ENCODE results near the gene DHRS1.
"Not testable (repeated sequence)": the region's sequence is repeated elsewhere in the genome, so short reads cannot be mapped to it uniquely, and the experiment has no call there.

The DHRS1 gene

DNA sequence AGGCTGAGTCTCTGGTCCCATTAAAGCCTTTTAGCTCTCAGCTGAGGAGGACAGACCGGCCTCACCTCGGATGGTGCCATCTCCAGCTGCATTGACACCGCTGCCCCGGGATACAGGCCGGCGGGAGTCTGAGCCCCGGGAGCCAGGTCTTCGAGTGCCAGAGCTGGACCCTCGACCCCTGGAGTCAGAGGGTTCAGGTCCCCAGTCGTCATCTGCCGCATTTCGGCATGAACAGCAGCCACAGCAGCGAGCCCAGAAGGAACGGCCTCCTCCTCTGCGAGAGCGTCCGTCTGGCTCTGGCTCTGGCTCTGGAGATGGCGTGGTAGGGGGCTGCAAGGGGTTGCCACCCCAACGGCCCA lies 37.6 kb downstream of the DHRS1 start:
- DNase-seq = no peak

DNA sequence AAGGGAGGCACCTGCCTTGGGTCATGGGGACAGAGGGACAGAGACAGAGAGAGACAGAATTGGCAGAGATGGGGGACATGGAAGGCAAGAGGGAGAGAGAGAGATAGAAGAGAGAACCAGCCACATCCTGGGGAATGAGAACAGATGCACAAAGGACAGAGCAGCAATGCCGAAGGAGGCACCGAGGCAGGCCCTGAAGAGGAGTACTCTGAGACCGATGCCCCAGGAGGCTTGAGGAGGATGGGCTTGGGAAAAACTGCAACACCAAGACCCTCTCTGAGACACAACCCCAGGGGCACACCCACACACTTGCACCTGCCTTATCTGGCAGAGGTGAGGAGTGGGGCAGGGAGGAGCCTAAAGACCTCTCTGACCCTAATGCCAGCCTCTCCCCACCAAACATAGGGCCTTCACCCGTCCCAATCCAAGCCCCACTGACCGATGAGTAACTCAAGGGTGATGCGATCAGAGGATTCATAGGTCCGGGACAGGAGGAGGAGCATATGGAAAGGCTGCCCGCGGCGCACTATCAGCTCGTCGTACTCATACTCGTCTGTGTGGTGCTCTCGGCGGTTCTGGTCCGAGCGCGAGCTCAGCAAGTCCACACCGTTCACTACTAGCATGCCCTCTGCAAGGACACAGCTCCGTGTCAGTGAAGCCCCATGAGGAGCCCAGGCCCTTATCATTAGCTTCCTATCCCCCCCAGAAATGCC lies 38.2 kb downstream of the DHRS1 start:
- no peak for DNase-seq

DNA sequence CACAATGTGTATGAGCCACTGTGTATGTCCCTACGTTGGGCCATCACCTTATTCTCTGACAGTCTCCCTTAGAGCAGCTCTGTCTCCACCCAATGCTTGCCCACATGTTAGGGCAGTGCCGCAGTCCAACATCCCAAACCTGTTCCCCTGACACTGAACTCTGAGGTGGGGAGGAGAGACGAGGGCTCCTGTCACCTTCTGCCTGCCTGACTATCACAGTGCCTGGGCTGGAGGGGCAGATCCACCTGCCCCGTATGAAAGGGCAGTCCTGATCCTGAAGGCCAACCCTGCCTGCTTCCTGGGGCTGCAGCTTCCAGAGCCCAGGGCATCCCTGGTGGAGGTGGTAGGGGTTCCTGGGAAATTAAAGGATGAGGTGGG lies 38.8 kb downstream of the DHRS1 start:
- no peak for DNase-seq

DNA sequence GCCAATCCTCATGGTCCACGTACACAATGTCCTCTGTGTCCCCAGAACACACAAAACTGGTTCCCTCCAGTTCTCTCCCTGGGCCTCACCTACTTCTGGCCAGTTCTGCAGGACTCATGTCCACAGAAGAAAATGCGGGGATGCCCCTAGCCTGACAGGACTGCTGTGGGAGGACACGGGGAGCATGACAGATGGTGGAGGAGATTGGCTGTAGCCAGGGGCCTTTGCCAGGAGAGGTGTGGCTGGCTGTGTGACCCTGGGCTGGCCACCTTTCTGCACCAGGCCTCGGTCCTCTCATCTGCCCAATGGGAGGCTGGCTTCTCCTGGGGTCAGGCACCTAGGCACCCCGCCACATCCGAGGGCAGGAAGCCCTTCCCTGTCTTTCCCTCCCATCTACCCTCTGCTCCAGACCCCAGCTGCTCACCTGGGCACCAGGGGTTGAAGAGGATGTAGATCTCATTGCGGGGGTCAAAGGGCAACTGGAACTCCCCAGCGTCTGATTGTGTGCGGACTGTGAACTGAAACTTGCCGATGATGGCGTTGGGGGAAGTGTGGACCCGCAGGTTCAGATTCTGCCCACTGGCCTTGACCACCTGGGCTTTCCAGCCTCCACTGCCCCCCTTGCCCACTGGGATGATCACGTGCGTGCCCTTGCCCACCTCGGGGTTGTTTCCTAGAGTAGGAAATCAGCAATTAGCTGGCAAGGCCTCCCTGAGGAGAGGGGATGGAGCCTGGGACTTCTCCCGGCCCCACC lies 39.4 kb downstream of the DHRS1 start:
- DNase-seq = no peak

DNA sequence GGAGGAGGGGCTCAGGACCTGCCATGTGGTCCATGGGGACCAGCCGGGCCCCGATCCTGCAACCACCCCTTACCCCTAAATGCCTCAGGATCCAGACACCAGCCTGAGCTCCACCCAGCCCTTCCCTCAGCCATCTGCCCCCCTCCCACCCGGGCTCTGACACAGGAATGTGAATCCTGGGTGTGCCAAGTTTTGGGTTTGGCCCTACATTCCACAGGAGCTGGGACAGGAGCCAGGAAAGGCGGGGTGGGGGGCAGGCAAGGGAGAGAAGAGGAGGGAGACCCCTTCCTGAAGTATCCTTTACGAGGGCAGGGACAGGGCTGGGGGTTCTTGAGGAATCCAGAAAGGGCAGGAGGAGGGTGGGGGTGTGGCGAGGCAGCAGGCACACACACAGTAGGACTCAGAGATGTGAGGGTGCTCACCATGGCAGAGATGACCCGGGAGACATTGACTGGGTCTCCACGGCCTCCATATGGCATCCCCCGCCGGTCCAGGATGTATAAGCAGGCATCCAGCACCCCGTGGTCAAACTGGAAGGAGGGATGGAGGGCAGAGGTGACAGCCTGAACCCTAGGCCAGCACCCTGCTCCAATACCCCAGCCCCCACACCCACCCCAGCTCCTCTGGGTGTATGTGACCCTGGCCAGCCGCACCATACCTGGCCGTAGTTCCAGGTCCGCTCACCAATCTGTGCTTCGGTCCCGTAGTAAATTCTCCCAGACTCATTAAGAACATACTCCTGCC lies 40.1 kb downstream of the DHRS1 start:
- DNase-seq = no peak

DNA sequence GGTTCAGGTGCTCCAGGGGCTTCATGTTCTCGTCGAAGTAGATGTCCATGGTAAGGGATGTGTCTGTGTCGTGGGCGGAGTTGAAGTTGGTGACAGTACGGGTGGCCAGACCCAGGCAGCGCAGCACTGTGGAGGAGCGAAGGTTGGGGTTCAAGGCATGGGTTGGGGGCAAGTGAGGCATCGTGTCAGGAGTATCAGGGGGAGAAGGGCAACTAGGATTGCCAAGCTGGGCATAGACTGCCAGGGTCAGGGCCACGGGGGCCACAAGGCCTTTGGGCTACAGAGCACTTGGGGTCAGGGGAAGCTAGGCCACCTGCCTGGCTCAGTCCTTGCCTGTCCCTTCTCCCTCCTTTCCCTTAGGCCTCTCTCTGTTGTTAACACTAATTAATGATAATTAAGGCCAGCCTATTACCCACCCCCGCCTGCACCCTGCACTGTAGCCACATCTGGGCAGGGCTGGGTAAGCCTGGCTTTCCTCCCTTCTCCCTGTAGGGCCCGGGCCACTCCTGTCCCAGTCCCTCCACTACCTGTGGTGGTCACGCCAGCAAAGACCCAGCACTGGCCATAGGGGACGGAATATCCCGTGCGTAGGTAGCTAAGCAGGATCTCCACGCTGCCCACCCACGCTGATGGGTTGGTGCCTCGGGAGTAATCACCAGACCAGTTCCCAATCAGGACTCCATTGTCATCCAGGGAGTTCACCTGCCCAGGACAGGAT lies 40.9 kb downstream of the DHRS1 start:
- no peak for DNase-seq

DNA sequence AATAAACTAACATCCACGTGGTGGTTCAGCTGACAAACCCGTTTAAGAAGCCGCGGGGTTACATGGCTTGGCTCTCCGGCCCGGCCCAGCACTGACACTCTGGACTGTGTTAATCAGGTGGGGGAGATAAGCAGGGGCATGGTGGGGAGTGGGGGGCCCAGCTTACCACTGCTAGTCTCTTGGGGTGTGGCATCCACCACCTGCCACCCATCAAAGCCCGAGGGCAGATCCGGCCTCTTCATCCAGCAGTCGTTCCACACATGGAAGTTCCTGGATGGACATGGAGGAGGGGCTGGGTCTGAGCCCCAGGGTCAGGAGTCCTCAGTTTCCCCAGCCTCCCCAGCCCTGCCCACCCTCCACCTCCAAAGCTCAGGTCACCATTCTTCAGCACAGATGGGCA lies 41.5 kb downstream of the DHRS1 start:
- DNase-seq = no peak

DNA sequence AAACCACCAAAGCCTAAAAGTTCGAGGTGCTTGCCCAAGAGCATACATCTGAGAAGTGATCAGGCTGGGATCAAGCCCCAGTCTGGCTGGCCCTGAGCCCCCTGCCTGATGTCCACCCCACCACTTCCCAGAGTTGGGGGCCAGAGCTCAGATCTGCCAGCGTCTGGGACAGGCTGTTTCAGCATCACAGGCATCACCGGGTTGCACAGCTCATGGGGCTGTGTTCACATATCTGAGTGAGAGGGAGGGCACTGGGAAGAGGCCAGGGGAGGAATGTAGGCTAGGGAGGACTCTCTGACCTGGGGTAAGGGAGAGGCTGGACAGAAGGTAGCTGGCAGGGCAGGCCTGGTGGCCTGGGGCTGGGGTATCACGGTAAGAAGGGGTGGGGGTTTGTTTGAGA lies 42.6 kb downstream of the DHRS1 start:
- DNase-seq = no peak

DNA sequence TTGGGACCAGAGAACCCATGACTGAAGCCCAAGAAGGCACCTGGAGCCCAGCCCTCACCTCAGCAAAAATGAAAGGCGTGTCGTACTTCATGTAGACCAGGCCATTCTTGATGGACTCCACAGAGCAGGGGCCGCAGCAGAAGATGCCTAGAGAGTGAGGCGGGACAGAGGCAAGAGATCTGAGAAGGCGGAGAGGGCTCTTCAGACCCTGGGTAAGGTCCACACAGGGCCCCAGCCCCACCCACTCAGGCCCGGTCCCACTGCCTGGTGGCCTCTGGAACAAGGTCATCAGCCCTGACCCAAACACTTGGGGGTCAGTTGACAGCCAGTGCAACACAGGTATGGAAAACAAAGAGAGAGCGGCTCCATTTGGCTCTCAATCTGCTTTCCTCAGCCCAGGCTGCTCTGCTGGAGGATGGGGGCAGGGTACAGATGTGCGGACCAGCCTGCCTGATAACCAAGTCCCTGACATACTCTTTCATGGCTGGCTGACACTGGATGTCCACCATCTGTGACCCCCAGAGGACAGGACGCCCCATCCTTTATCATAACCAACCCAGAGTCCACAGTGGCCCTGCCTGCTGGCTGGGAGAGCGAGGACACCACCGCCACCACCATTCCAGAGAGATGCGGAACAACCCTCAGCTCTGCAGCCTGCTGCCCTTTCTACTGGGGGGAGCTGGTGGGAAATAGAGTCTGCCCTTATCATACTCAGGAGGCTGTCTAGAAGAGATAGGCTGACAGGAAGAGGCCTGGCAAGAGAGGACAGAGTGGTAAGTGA lies 43.5 kb downstream of the DHRS1 start:
- DNase-seq = no peak

DNA sequence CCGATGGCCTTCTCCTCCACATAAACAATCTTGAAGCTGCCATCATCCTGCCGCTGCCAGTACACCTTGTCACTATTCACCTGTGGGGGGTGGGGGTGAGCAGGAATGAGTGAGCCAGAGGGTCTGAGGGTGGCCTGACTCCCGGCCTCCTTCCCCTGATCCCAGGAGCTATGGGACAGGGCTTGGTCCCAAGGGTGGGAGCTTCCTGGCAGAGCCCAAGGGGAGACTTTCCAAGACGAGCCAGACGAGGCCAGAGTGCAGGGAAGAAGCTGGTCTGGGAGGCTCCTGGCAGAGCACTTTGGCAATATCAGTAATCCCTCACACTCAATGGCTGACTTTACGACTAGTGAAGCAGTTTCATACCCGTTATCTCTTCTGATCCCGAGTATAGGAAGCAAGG lies 44.1 kb downstream of the DHRS1 start:
- no peak for DNase-seq

DNA sequence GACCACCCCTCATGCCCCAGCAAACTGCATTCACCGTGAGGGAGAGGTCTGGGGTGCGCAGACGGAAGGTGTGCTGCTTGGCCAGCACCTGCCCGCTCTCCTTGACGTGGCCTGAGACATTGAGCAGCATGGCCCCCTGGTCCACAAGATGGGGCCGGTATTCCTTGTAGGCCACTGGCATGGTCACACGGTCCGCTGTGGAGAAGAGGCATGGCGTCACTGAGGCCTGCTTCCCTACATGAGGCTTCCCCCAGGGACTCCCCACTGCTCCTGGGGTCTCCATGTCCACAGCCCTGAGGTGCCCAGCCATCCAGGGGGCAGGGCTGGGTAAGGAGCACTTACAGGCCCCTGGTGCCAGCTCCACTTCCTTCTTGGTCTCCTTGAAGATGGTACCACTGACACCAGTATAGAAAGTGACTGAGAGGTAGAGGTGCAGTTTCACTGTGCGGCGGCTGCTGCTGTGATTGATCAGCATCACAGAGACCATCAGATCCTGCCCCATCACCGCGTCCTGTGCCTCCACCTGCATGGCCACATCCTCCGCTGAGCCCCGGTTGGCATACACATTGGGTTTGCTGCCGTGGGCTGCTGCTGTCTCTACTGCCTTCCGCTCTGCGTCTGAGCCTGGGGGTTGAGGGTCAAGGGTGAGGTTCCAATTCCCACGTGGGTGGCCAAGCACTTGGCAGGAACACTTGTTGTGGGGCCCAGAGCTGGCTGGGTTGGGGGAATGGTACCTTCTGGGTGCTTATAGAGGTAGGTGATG lies 44.8 kb downstream of the DHRS1 start:
- no peak for DNase-seq

DNA sequence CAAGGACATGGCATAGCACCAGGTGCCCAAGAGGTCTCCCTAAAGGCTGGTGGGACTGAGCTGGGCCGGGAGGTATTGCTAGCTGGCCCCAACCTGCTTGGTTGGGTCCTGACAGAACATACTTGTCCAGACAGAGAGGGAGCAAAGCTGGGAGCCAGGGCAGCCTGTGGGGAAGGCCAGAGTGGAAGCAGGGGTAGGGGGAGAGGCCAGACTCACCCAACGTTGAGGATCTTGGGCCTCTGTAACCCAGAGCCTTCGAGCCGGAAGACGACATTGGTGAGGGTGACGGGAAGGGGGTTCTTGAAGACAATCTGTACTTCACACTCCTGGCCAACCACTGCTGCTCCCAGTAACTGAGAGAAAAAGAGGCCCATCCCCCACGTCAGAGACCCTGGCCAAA lies 45.6 kb downstream of the DHRS1 start:
- no peak for DNase-seq

DNA sequence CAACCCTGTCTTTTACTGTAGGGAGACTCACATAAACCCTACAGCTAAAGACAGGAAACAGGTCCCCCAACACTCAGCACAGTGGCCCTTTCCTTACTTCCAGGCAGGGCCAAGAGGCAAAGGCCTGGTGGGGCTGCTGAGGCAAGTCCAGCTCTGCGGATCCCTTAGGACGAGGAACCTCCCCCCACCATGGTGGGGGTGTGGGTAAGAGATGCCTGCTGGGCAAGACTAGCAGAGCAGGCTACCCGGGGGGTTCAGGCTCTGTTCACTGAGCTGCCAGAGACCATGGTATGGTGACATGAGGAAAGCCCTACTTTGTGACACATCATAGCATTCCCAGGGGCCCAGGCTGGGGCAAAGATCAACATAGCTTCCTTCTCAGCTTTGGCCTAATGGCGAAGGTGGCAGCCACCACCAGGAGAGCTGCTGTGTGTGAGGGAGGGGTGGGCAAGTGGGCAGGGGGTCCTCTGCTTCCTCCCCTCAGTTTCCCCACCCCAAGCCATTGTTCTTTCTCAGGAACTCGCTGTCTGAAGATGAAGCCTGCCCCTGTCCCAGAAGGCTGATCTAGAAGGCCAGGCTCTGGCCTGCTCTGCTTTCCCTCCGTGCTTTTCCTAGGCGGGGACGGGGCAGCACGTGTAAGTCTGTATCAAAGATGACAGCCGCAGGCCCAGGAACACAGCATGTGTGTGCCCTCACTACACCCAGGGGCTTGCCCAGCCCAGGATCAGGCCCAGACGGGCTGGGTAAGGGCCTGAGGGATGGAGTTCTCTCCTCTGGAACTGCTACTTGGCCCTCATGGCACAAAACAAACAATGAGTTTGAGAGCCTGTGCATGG lies 47.1 kb downstream of the DHRS1 start:
- DNase-seq = no peak

DNA sequence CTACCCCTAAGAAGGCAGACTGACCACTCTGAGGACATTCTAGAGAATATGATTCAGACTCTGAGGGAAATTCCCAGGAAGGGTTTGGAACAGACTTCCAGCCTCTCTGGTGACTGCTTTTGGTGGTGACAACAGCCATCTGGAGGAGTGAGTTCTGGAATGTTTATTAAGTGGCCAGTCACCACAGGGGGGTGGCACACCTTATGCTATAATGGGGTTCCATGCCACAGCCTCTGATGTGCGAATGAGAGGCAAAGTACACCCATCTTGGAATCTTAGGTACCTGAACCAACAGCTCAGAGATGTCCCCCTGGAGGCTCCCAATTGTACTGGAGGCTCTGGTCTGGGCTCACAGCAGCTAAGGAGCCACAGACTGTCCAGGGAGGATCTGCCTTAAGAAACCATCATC lies 47.7 kb downstream of the DHRS1 start:
- no peak for DNase-seq

DNA sequence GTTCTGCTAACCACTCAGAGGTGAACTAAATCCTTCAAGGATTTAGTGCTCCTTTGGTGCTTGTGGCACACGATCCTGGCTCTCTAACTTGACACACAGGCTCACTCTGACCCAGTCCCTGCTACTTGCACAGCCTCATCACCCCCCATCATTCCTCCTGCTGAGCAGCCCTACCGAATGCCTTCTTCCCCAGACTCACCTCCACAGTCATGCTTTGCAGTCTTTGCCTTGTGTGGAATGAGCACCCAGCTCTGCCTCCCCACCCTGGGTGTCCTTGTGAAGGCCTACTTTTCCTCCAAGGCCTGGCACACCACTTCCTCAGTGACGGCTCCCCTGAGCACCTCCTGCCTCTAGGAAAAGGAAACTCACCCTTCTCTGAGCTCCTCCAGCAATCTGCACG lies 49.2 kb downstream of the DHRS1 start:
- no peak for DNase-seq

DNA sequence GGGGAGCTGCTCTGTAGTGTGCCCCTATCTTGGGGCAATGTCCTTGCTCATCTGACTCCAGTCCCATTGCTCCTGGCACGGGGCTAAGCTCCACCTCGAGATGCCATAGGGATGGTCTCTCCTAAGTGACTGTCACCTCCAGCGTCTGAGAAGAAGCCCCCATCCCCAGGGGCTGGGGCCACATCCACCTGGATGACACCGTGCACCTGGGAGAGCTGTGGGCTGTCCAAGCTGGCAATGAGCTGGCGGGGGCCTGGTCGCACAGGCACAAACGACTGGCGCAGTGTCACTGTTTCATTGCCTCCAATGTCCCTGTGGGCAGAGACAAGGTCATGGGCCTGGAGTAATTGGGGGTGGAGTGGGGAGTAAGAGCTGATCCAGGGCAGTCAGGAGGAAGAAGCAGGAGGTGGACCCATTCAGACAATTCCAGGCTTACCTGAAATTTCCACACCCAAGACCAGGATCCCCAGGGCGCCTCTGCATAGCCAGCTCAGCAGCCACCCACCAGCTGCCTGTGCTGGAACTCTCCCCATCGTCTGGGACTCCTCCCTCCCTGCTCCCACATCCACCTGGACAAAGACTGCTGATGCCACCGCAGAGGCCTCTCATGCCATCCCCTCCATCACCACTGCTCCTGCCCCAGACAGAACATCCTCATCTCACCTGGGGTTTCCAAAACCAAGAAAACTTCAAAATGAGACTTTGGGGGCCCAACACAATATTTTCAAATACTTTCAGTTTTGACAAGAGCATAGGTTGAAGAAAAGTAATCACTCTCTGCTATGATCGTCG lies 50.2 kb downstream of the DHRS1 start:
- DNase-seq = no peak

DNA sequence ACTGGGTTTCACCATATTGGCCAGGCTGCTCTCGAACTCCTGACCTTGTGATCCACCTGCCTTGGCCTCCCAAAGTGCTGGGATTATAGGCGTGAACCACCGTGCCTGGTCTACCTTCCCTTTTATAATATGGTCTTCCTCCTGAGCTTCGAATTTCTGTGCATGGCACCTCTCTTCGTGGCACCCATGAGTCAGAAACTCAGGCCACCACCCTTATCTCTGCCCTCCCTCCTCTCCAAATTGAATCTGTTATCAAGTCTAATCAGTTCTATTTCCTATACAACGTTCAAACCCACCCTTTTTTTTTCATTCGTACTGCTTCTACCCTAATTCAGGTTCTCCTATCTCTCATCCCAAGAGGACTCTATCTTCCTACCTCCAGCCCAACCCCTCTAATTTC lies 52.2 kb downstream of the DHRS1 start:
- no peak for DNase-seq

DNA sequence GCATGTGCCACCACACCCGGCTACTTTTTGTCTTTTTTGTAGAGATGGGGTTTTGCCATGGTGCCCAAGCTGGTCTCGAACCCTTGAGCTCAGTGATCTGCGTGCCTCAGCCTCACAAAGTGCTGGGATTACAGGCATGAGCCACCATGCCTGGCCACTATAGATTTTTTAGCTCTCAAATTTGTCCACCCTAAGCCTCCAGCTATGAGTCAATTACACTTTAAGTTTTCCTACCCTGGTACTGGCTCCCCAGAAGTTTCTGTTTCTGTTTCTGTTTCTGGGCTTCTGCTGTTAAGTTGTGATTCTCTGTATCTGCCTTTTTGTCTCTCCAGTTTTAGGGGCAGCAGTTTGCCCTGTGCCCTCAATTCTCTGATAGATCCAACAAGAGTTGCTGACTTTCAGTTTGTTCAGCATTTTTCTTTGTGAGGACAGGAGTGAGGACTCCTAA lies 52.8 kb downstream of the DHRS1 start:
- DNase-seq = peak in 1 of 2 donors; percentile 25

DNA sequence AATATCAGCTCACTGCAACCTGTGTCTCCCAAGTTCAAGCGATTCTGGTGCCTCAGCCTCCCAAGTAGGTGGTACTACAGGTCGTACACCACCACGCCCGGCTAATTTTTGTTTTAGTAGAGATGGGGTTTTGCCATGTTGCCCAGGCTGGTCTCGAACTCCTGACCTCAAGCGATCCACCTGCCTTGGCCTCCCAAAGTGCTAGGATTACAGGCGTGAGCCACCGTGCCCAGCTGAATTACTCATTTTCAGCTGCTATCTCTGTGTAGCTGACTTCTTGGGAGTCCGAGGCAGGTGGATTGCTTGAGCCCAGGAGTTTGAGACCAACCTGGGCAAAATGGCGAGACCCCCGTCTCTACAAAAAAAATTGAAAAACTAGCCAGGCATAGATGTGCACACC lies 54.2 kb downstream of the DHRS1 start:
- not testable (repeated sequence) for DNase-seq

DNA sequence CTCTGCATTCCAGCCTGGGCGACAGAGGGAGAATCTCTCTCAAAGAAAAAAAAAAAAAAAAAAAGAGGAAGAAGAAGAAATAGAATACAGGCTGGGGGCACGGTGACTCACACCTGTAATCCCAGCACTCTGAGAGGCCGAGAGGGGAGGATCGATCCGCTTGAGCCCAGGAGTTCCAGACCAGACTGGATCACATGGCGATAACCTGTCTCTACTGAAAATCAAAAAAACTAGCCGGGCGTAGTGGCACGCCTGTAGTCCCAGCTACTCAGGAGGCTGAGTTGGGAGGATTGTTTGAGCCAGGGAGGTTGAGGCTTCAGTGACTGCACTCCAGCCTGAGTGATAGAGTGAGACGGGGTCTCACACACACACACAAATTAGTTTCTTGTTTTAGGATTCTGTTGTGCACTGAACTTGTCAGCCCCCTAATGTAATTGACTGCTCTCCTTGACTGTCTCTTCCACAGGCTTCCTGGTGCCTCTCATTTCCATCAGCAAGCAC lies 56.2 kb downstream of the DHRS1 start:
- peak in 1 of 2 donors; percentile 12 for DNase-seq
